Heart left ventricle (tissue), 16 donors: ENCODE results near the gene PLEKHG4. TPM values are rescaled to one million over a fixed set of nuclear protein-coding genes. Genes with fewer than 3 reads are reported as not detected.

Experiments
- ATAC-seq, 4 donors: fragments of 200-7000 bp; cut with Tn5 transposase; one replicate each; pipeline ENCODE4 v1.9.1; 2020 to 2022; ENCODE audit warnings: moderate library complexity in 4 of 4, mild to moderate bottlenecking in 3 of 4, moderate number of reproducible peaks in 1 of 4
- DNase-seq, 5 donors: peaks; one replicate each; pipeline ENCODE4 v3.0.0-alpha.2; 2020
- H3K27ac ChIP-seq, 12 donors: fragments of 200-600 bp; sonication (generic) in 4 of 12; one replicate each; pipeline versions ENCODE4 v1.5.0 to v1.8.0; 2016 to 2022; ENCODE audit warnings: mild to moderate bottlenecking in 2 of 12
- H3K27me3 ChIP-seq, 9 donors: fragments of 200-600 bp; sonication (generic) in 2 of 9; one replicate each; pipeline versions ENCODE4 v1.5.1 to v1.8.0; 2016 to 2022; ENCODE audit warnings: mild to moderate bottlenecking in 3 of 9
- H3K36me3 ChIP-seq, 9 donors: fragments of 200-600 bp; sonication (generic) in 2 of 9; one replicate each; pipeline versions ENCODE4 v1.5.0 to v1.8.0; 2018 to 2022; ENCODE audit warnings: mild to moderate bottlenecking in 2 of 9
- H3K4me1 ChIP-seq, 12 donors: fragments of 200-600 bp; sonication (generic) in 4 of 12; one replicate each; pipeline versions ENCODE4 v1.5.0 to v1.8.0; 2016 to 2022; ENCODE audit warnings: mild to moderate bottlenecking in 3 of 12
- H3K4me3 ChIP-seq, 12 donors: fragments of 200-600 bp; sonication (generic) in 4 of 12; one replicate each; pipeline versions ENCODE4 v1.5.0 to v1.8.0; 2017 to 2022; ENCODE audit warnings: mild to moderate bottlenecking in 9 of 12, moderate library complexity in 4 of 12
- H3K9me3 ChIP-seq, 12 donors: fragments of 200-600 bp; sonication (generic) in 4 of 12; one replicate each; pipeline versions ENCODE4 v1.5.0 to v1.8.0; 2016 to 2022; ENCODE audit warnings: mild to moderate bottlenecking in 1 of 12
- POLR2A ChIP-seq, 2 donors: fragments of 450-650 bp; IDR thresholded peaks; one replicate each; pipeline ENCODE4 v1.6.1; 2017; ENCODE audit warnings: antibody characterized with exemption in 2 of 2, mild to moderate bottlenecking in 2 of 2, moderate library complexity in 2 of 2
- WGBS, 4 donors: extraction: QIAGEN DNeasy Blood & Tissue Kit in 2 of 4; methylation state at CpG; one replicate each; pipeline versions ENCODE4 v1.1.5 to v1.1.7; 2013 to 2018; 5-methylcytosine and 5-hydroxymethylcytosine counted together
- intact Hi-C, 10 donors: fragments of 100-400 bp; cut with DNase I; formaldehyde crosslinking; loops; one replicate each; pipeline versions ENCODE4 v1.11.1 to v1.14.2; 2022
- polyA plus RNA-seq, 2 donors: library from polyadenylated mRNA; stranded (reverse); fragments of 200-250 nt; gene quantifications; one replicate each; pipeline ENCODE4 v1.2.3, GENCODE V29; 2013
- total RNA-seq, 9 donors: library from RNA; depleted of rRNA in 2 of 9; stranded (reverse); fragments of >200 nt in 2 of 9; fragmentation: NEBNext Ultra II Directional in 3 of 9; extraction: Animal tissue kit (Norgen Biotek cat#: 25700) in 3 of 9; gene quantifications; one replicate each; pipeline versions ENCODE4 v1.1.0 to v1.2.4, GENCODE V29; 2016 to 2023
- TF ChIP-seq, protein P1 (sequence below), 12 donors: fragments of 200-600 bp; sonication (generic) in 4 of 12; IDR thresholded peaks; one replicate each; pipeline versions ENCODE4 v1.5.0 to v1.8.0; 2018 to 2022; ENCODE audit warnings: antibody characterized with exemption in 12 of 12, mild to moderate bottlenecking in 5 of 12
- donor health status: ischemic (EF 13 %, LVEDD 7.1; RV severe dilation, severe dysfunction).
- donor health status: healthy with polysubstance abuse.
- donor health status: DM: no; HTN: yes; CAD: no.
- donor health status: DM: no; HTN: no; CAD: no.
- donor health status: ischemic (EF 25% LVEDD 6.9; RV normal size, moderate dysfunction).
- donor health status: ischemic (EF 25% LVEDD 5.7; RV mildly dilated, moderate dysfunction).
- donor health status: healthy.
- donor health status: DM: yes; HTN: yes; CAD: no.
- donor health status: ischemic (EF 35%, LVEDD 5.7; RV mildly dilated, moderate dysfunction).
- donor health status: nonischemic (EF 11% LVEDD 7.7; RV severe dilation, severe dysfunction).
- donor health status: DM: yes; HTN: yes; CAD: no.
- donor health status: PGD.
- donor health status: ischemic (EF 29% LVEDD 5.4; RV normal size, mild dysfunction).
- donor health status: nonischemic (EF 23%, LVEDD 6.1; RV moderate dilation, normal function).

PLEKHG4 gene
- total and polyA plus RNA-seq, 11 donors = 0.44 to 4.0 (median 1.2) TPM

DNA sequence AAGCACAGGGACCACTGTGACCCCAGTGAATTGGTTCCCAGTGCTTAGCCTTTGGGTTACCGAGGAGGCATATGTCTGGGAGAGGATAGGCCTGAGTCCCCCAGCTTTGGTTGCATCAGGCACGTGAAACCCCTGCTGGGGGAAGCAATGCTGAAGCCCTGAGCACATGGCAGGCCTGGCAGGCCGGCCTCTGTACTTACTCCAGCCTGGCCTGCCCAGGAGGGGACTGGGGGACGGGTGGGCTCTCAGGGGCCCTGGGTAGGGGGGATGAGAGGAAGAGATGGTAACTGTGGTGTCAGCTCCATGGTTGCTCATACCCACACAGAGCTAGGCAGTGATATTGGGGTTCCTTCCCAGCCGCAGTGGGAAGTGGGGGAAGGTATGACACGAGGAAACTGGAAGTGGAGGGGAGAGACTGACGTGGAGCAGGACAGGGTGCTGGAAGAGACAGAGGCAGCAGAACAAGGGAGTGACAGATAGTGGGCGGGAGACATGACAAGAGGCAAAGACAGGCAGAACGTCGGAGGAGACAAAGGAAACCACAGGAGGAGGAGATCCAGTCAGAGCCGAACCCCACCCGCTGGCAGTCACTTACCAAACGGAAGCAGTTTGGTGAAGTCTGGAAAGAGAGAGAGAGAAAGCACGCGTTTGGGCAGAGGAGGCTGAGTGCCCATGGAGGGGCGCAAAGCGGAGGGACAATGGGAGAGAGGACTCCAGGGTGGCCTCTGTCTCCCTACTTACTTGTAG lies 43.3 kb upstream of the PLEKHG4 start:
- 81 to 87% (median 85%) methylated on average over 15 to 17 of the region's 17 CpGs for WGBS, 4 donors
- no peak for TF ChIP-seq POLR2A (IDR thresholded peaks at IDR 0.05)
- H3K27me3 ChIP-seq = no peaks in the 10 kb centered on the region
- H3K4me1 ChIP-seq = peaks cover 5 to 14% (median 10%) of the 10 kb centered on the region in 12 donors
- peaks cover 0 to 92% (median 85%) of the 10 kb centered on the region in 9 donors for H3K36me3 ChIP-seq
- ATAC-seq (no peak), DNase-seq (peak in 3 of 5 donors; percentile 18 to 40 (median 21))
- no peak overlapping the region for H3K4me3 ChIP-seq
- H3K27ac ChIP-seq = no peak overlapping the region
- no peaks in the 10 kb centered on the region for H3K9me3 ChIP-seq
- intact Hi-C loops = loop anchor here in 1 of 10 donors (10.0 kb wide), 1 partner anchor 789 kb away; the partner anchor contains the start of genes DDX28 and DUS2

DNA sequence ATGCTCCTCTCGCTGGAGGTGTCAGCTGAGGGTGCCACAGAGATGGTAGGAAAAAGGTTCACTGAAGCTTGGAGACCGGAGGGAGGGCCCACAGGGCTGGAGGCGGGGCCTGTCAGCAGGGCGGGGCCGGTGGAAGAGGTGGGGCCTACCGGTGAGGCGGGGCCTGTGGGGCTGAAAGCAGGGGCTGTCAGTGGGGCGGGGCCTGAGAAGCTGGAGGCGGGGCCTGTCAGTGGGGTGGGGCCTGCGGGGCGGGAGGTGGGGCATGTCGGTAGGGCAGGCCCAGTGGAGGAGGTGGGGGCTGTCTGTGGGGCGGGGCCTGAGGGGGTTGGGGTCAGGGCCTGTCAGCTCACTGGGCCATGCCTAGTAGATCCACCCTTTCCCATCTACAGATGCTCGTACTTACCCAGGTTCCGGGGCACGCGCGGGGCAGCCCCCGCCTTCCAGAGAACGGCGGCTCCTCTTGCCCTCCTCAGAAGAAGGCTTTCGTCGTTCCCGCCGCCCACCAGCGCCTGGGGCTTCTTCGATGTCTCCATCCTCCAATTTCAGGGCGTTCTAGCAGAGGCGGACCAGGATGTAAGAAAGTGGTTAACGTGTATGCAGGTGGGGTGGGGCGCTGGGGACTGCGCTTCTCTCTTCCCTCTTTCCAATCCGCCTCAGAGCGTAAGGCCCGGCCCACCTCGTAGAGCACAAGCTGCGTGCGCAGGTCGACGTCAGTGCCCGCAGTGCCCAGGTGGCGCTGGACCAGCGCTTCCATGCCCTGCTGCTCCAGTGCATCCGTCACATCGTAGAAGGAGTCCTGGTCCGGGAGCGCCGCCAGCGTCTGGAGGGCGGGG lies 42.6 kb upstream of the PLEKHG4 start:
- H3K4me3 ChIP-seq = no peak overlapping the region
- intact Hi-C loops = loop anchor here in 1 of 10 donors (10.0 kb wide), 1 partner anchor 788 kb away; the partner anchor contains the start of genes DDX28 and DUS2
- no peak overlapping the region for H3K27ac ChIP-seq
- H3K9me3 ChIP-seq = no peaks in the 10 kb centered on the region
- peaks cover 0 to 84% (median 78%) of the 10 kb centered on the region in 9 donors for H3K36me3 ChIP-seq
- no peaks in the 10 kb centered on the region for H3K27me3 ChIP-seq
- DNase-seq = peak in 2 of 5 donors; percentile 52 to 68
- TF ChIP-seq POLR2A (IDR thresholded peaks at IDR 0.05) = no peak
- TF ChIP-seq, protein P1, sequence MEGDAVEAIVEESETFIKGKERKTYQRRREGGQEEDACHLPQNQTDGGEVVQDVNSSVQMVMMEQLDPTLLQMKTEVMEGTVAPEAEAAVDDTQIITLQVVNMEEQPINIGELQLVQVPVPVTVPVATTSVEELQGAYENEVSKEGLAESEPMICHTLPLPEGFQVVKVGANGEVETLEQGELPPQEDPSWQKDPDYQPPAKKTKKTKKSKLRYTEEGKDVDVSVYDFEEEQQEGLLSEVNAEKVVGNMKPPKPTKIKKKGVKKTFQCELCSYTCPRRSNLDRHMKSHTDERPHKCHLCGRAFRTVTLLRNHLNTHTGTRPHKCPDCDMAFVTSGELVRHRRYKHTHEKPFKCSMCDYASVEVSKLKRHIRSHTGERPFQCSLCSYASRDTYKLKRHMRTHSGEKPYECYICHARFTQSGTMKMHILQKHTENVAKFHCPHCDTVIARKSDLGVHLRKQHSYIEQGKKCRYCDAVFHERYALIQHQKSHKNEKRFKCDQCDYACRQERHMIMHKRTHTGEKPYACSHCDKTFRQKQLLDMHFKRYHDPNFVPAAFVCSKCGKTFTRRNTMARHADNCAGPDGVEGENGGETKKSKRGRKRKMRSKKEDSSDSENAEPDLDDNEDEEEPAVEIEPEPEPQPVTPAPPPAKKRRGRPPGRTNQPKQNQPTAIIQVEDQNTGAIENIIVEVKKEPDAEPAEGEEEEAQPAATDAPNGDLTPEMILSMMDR (IDR thresholded peaks at IDR 0.05) = no peak
- peaks cover 10 to 22% (median 18%) of the 10 kb centered on the region in 12 donors for H3K4me1 ChIP-seq
- 76 to 83% (median 81%) methylated on average over 43 to 50 of the region's 50 CpGs for WGBS, 4 donors
- peak in 2 of 4 donors; percentile 14 to 33 for ATAC-seq

DNA sequence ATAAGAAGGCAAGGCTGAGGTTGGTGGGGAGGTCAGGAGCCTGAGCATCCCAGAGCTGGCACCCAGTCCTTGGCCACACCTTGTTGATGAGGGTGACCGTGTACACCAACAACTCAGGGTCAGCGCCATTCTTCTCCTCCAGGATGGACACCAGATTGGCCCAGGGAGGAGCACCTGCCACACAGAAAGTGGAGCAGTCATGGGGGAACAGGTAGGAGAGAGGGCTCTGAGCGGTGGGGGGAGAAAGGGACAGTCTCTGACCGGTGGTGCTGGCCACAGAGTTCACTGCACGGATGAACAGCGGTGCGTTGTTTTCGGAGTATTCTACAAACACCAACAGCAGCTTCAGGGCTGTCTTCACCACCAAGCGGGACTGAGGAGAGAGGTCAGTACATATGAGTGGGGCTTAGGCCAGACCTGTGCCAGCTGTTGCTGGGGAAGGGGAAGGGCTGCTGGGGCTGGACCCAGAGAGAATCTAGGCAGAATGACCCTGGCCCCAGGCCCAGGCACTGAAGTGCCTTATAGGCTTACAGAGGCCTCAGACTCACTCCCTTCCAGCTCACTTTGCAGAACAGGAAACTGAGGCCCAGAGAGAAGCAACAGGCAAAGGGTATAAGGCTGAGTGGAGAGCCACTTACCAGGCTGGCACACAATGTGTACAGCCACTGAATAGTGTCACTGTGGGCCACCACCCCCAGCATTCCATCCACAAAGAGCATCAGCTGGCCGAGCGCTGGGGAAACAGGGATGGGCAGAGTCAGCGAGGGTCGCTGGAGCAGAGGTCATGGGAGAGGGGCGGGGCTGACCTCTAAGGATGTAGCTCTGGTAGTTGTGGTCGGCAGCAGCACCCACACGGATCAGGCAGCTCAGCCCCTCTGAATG lies 41.7 kb upstream of the PLEKHG4 start:
- no peak for ATAC-seq
- whole genome bisulfite sequencing, 4 donors = 76 to 93% (median 84%) methylated on average over 13 to 16 of the region's 16 CpGs
- H3K27ac ChIP-seq = no peak overlapping the region
- H3K27me3 ChIP-seq = no peaks in the 10 kb centered on the region
- no peak for TF ChIP-seq POLR2A (IDR thresholded peaks at IDR 0.05)
- TF ChIP-seq, protein P1 (IDR thresholded peaks at IDR 0.05) = no peak
- no peak overlapping the region for H3K4me3 ChIP-seq
- peaks cover 0 to 77% (median 71%) of the 10 kb centered on the region in 9 donors for H3K36me3 ChIP-seq
- H3K9me3 ChIP-seq = no peaks in the 10 kb centered on the region
- H3K4me1 ChIP-seq = peaks cover 17 to 31% (median 26%) of the 10 kb centered on the region in 12 donors
- intact Hi-C loops = loop anchor here in 1 of 10 donors (10.0 kb wide), 1 partner anchor 787 kb away; the partner anchor contains the start of genes DDX28 and DUS2
- peak in 3 of 5 donors; percentile 18 to 54 (median 27) for DNase-seq

DNA sequence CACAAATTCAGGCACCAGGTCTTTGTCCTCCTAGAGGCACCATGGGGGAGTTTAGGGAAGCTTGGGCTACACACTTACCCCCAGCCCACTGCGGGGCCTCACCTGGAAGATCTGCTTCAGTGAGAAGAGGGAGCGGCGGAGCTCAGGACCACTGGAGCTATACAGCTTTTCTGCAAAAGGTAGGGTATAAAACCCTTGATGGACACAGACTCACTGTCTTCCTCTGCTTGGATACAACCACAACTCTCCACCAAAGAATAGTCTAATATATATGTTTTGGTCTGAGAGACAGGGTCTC lies 41.1 kb upstream of the PLEKHG4 start:
- Histone ChIP-seq H3K4me1 (peaks cover 20 to 37% (median 32%) of the 10 kb centered on the region in 12 donors), H3K9me3 (no peaks in the 10 kb centered on the region), H3K36me3 (peaks cover 0 to 72% (median 65%) of the 10 kb centered on the region in 9 donors), H3K4me3 (no peak overlapping the region), H3K27me3 (no peaks in the 10 kb centered on the region), H3K27ac (no peak overlapping the region)
- DNase-seq (peak in 1 of 5 donors; percentile 41), ATAC-seq (no peak)
- 87 to 97% (median 94%) methylated on average over 3 of the region's 3 CpGs for WGBS, 4 donors
- intact Hi-C loops = loop anchor here in 1 of 10 donors (10.0 kb wide), 1 partner anchor 787 kb away; the partner anchor contains the start of genes DDX28 and DUS2
- TF ChIP-seq, protein P1 (IDR thresholded peaks at IDR 0.05) = no peak
- TF ChIP-seq POLR2A (IDR thresholded peaks at IDR 0.05) = no peak
